Measurements from ENCODE around the gene SAXO1.

Gene SAXO1

GRCh38 chr9:19033015-19033414 lies at the start of gene SAXO1:
TSS of gene SAXO1 (minus strand) at chr9:19033209. CDS start at chr9:19032908, 301 bp downstream.
- FAIRE-seq (no peak), DNase-seq (ENCODE audit: insufficient read length, low spot score) (no peak)
- no peak for TF ChIP-seq POLR2A (IDR thresholded peaks at IDR 0.05; ENCODE audit: low read depth, low read length)

- no peak for TF ChIP-seq POLR2A (IDR thresholded peaks at IDR 0.05; ENCODE audit: low read depth, low read length)
- DNase-seq (ENCODE audit: insufficient read length, low spot score) = no peak
- FAIRE-seq = no peak
These were observed 41.8 kb upstream of the SAXO1 start for GRCh38 chr9:19074836-19075235.

- no peak for FAIRE-seq
- TF ChIP-seq POLR2A (IDR thresholded peaks at IDR 0.05; ENCODE audit: low read depth, low read length) = no peak
These were observed 41.2 kb upstream of the SAXO1 start for GRCh38 chr9:19074229-19074628.

GRCh38 chr9:19057033-19057432 lies 24.0 kb upstream of the SAXO1 start:
- DNase-seq (ENCODE audit: insufficient read length, low spot score) (no peak), FAIRE-seq (no peak)

More at GRCh38 chr9:19074229-19074628, 41.2 kb upstream of the SAXO1 start:
- no peak for DNase-seq (ENCODE audit: insufficient read length, low spot score)

GRCh38 chr9:19050637-19051591 lies 17.9 kb upstream of the SAXO1 start:
- no peak for TF ChIP-seq POLR2A (IDR thresholded peaks at IDR 0.05; ENCODE audit: low read depth, low read length)
- no peak for DNase-seq (ENCODE audit: insufficient read length, low spot score)
- FAIRE-seq = peak; percentile 27

More at GRCh38 chr9:19057033-19057432, 24.0 kb upstream of the SAXO1 start:
- no peak for TF ChIP-seq POLR2A (IDR thresholded peaks at IDR 0.05; ENCODE audit: low read depth, low read length)

- FAIRE-seq (peak; percentile 73), DNase-seq (ENCODE audit: insufficient read length, low spot score) (no peak)
- no peak for TF ChIP-seq POLR2A (IDR thresholded peaks at IDR 0.05; ENCODE audit: low read depth, low read length)
These were observed 17.1 kb upstream of the SAXO1 start for GRCh38 chr9:19049917-19050636.

- DNase-seq (ENCODE audit: insufficient read length, low spot score) = peak; percentile 89
- peak; percentile 96 for FAIRE-seq
- peak; percentile 89 for TF ChIP-seq POLR2A (IDR thresholded peaks at IDR 0.05; ENCODE audit: low read depth, low read length)
These were observed 16.2 kb upstream of the SAXO1 start, which contains the start of gene RRAGA for GRCh38 chr9:19048966-19049916. TSS of gene RRAGA (plus strand) at chr9:19049427. CDS start at chr9:19049660, 233 bp downstream.

- FAIRE-seq = no peak
- no peak for DNase-seq (ENCODE audit: insufficient read length, low spot score)
- TF ChIP-seq POLR2A (IDR thresholded peaks at IDR 0.05; ENCODE audit: low read depth, low read length) = no peak
These were observed 3.6 kb upstream of the SAXO1 start for GRCh38 chr9:19036611-19037010.

GRCh38 chr9:19032406-19032805 lies 603 bp downstream of the SAXO1 start:
- no peak for FAIRE-seq
- no peak for DNase-seq (ENCODE audit: insufficient read length, low spot score)

GRCh38 chr9:19030899-19031298 lies 2.1 kb downstream of the SAXO1 start:
- no peak for TF ChIP-seq POLR2A (IDR thresholded peaks at IDR 0.05; ENCODE audit: low read depth, low read length)
- FAIRE-seq (peak; percentile 83), DNase-seq (ENCODE audit: insufficient read length, low spot score) (peak; percentile 24)

More at GRCh38 chr9:19032406-19032805, 603 bp downstream of the SAXO1 start:
- TF ChIP-seq POLR2A (IDR thresholded peaks at IDR 0.05; ENCODE audit: low read depth, low read length) = no peak

GRCh38 chr9:19028835-19029451 lies 4.1 kb downstream of the SAXO1 start:
- FAIRE-seq (peak; percentile 90), DNase-seq (ENCODE audit: insufficient read length, low spot score) (peak; percentile 61)
- no peak for TF ChIP-seq POLR2A (IDR thresholded peaks at IDR 0.05; ENCODE audit: low read depth, low read length)

GRCh38 chr9:19027825-19028224 lies 5.2 kb downstream of the SAXO1 start:
- TF ChIP-seq POLR2A (IDR thresholded peaks at IDR 0.05; ENCODE audit: low read depth, low read length) = no peak
- no peak for FAIRE-seq
- no peak for DNase-seq (ENCODE audit: insufficient read length, low spot score)

GRCh38 chr9:19026375-19026774 lies 6.6 kb downstream of the SAXO1 start:
- TF ChIP-seq POLR2A (IDR thresholded peaks at IDR 0.05; ENCODE audit: low read depth, low read length) = no peak
- no peak for DNase-seq (ENCODE audit: insufficient read length, low spot score)
- no peak for FAIRE-seq

Data from H54 (cell line).